ENCODE results near the gene LHFPL4. TPM values are rescaled to one million over a fixed set of nuclear protein-coding genes. Genes with fewer than 3 reads are reported as not detected.

LHFPL4 gene
- total and polyA plus RNA-seq, 2 of the 8 experiments (the other 6 are each of a cell fraction or from before 2014, with no cell fraction given) = 5.0 to 16.9 TPM

GRCh38 chr3:9501226-9501625 lies 52.4 kb downstream of the LHFPL4 start:
- WGBS, 2 experiments (ENCODE audit: extremely low coverage in 1 of 2, insufficient coverage in 1 of 2, insufficient read length in 1 of 2, insufficient replicate concordance in 2 of 2, low coverage in 1 of 2, low lambda C conversion rate in 2 of 2, missing lambda C conversion rate in 1 of 2) = 96% methylated on average over 6 of the region's 6 CpGs; no CpG with 5 or more reads in 1 of the 2 experiments

More at GRCh38 chr3:9501226-9501625, 52.4 kb downstream of the LHFPL4 start:
- Histone ChIP-seq H2BK20ac (ENCODE audit: low read length) (no peak overlapping the region), H4K20me1 (replicated peaks in 1 of 2; ENCODE audit: control insufficient read depth in 1 of 2, insufficient read depth in 2 of 2, low read length in 2 of 2) (peaks cover 0 to 2% of the 10 kb centered on the region in 2 experiments), H3K9ac (replicated peaks in 1 of 4; ENCODE audit: extremely low read depth in 1 of 4, low read depth in 3 of 4, low read length in 3 of 4) (no peak overlapping the region), H3K14ac (ENCODE audit: insufficient read length) (no peak overlapping the region), H2AK5ac (ENCODE audit: low read depth, low read length) (no peak overlapping the region), H3K4me1 (replicated peaks in 1 of 4; ENCODE audit: control insufficient read depth in 3 of 4, insufficient read depth in 4 of 4, low read length in 3 of 4) (peaks cover 0 to 6% (median 3%) of the 10 kb centered on the region in 4 experiments; a peak in 4 of 7 replicates), H3K4me3 (ENCODE audit: extremely low read depth in 1 of 4, insufficient read depth in 2 of 4, low read depth in 3 of 4, low read length in 4 of 4) (no peak overlapping the region), H2BK120ac (replicated peaks; ENCODE audit: low read depth, low read length) (no peak overlapping the region), H3K23ac (ENCODE audit: insufficient read length) (no peak overlapping the region), H3K79me1 (ENCODE audit: low read depth, low read length) (no peaks in the 10 kb centered on the region), H3K9me3 (ENCODE audit: insufficient read depth in 2 of 2, low read depth in 1 of 2, low read length in 1 of 2) (no peaks in the 10 kb centered on the region), H4K8ac (ENCODE audit: extremely low read depth, insufficient read depth, low read length) (no peak overlapping the region), H3K27me3 (replicated peaks in 1 of 4; ENCODE audit: control insufficient read depth in 3 of 4, extremely low read depth in 1 of 4, insufficient read depth in 3 of 4, low read length in 3 of 4) (peaks cover 0 to 12% (median 9%) of the 10 kb centered on the region in 4 experiments; a peak in 5 of 7 replicates), H2BK12ac (ENCODE audit: low read depth, low read length) (no peak overlapping the region), H3K23me2 (ENCODE audit: low read depth, low read length) (peaks cover 8% of the 10 kb centered on the region; the same call in 1 of the 2 replicates), H3K36me3 (ENCODE audit: control insufficient read depth in 2 of 4, insufficient read depth in 4 of 4, low read length in 3 of 4) (no peaks in the 10 kb centered on the region), H2BK5ac (ENCODE audit: low read depth, low read length) (no peak overlapping the region), H2AFZ (ENCODE audit: low read length) (no peak overlapping the region), H4K5ac (ENCODE audit: insufficient read length, low read depth, low read length) (no peak overlapping the region), H3K4ac (replicated peaks; ENCODE audit: insufficient read length, low read depth, low read length) (no peak overlapping the region), H2BK15ac (ENCODE audit: low read length) (no peak overlapping the region), H3K4me2 (ENCODE audit: insufficient read depth in 1 of 2, low read depth in 2 of 2, low read length in 2 of 2) (no peak overlapping the region; a peak in 1 of 4 replicates), H3K56ac (replicated peaks; ENCODE audit: insufficient read length, low read depth, low read length) (no peak overlapping the region), H3K27ac (ENCODE audit: low read depth, low read length) (no peak overlapping the region), H4K91ac (replicated peaks; ENCODE audit: insufficient read length, low read length) (no peak overlapping the region), H3K18ac (ENCODE audit: extremely low read depth, low read length) (no peak overlapping the region), H3K79me2 (ENCODE audit: control insufficient read depth in 1 of 2, insufficient read depth in 2 of 2, low read length in 2 of 2) (no peaks in the 10 kb centered on the region)
- CTCF ChIA-PET (ENCODE audit: partially characterized antibody) = interaction anchor here (0.6 to 6.7 kb wide), 26 partner anchors 9 to 516 kb away, joined by 3 to 109 read pairs (median 5); partner anchors contain the start of gene BRPF1
- no peak for FAIRE-seq
- TF ChIP-seq USF2 (IDR thresholded peaks at IDR 0.05; ENCODE audit: low read length) (no peak), BACH1 (IDR thresholded peaks at IDR 0.05; ENCODE audit: low read length) (no peak), MAX (IDR thresholded peaks at IDR 0.05) (no peak), TCF12 (IDR thresholded peaks at IDR 0.05; ENCODE audit: low read depth, low read length) (no peak)
- POLR2A ChIA-PET (ENCODE audit: partially characterized antibody) = interaction anchor here (0.7 to 2.0 kb wide), 4 partner anchors 11 to 138 kb away, joined by 3 to 7 read pairs (median 4); partner anchors contain the start of gene THUMPD3
- DNase-seq (ENCODE audit: low read depth in 1 of 2, low spot score in 2 of 2) = no peak

Data from H1 (cell line).